WTC11 (cell line): ENCODE measurements around the gene SUGP2. TPM values are rescaled to one million over a fixed set of nuclear protein-coding genes. Genes with fewer than 3 reads are reported as not detected.

Source experiments
- ATAC-seq: fragments of 200-7000 bp; cut with Tn5 transposase; 2 replicates; pipeline ENCODE4 v1.10.0; 2021; ENCODE audit warnings: mild to moderate bottlenecking, moderate library complexity
- CTCF ChIA-PET: fragments of 300-600 bp; sonication (Branson Sonifier 250); formaldehyde crosslinking; loops from one replicate; lab custom pipeline; 2021; ENCODE audit warnings: antibody characterized with exemption; lab: Charles Lee
- POLR2A ChIA-PET: fragments of 350-600 bp; sonication (Branson Sonifier 250); formaldehyde crosslinking; loops from one replicate; lab custom pipeline; 2021; ENCODE audit warnings: antibody characterized with exemption; lab: Charles Lee
- DNase-seq: peaks from one replicate; pipeline ENCODE4 v3.0.0; 2021; ENCODE audit warnings: low spot score
- H3K27ac Mint-ChIP-seq: 2 replicates; pipeline ENCODE4 v1.8.0; 2021; ENCODE audit warnings: mixed read lengths
- H3K27me3 Mint-ChIP-seq: 2 replicates; pipeline ENCODE4 v1.8.0; 2021; ENCODE audit warnings: low read depth, mild to moderate bottlenecking, moderate library complexity, mixed read lengths
- H3K36me3 Mint-ChIP-seq: 2 replicates; pipeline ENCODE4 v1.8.0; 2021; ENCODE audit warnings: mixed read lengths
- H3K4me1 Mint-ChIP-seq: 2 replicates; pipeline ENCODE4 v1.8.0; 2022; ENCODE audit warnings: mixed read lengths
- H3K4me3 Mint-ChIP-seq: 2 replicates; pipeline ENCODE4 v1.8.0; 2021; ENCODE audit warnings: mild to moderate bottlenecking, moderate library complexity, mixed read lengths
- H3K9me3 Mint-ChIP-seq: 2 replicates; pipeline ENCODE4 v1.8.0; 2021; ENCODE audit warnings: mixed read lengths
- ATF2 ChIP-seq: sonication (generic); formaldehyde crosslinking; IDR thresholded peaks from 2 replicates; pipeline ENCODE4 v1.8.1; 2022; ENCODE audit warnings: low read depth, missing genetic modification reagents, borderline replicate concordance
- CREM ChIP-seq: sonication (generic); formaldehyde crosslinking; IDR thresholded peaks from 2 replicates; pipeline ENCODE4 v1.8.1; 2022; ENCODE audit warnings: mild to moderate bottlenecking, missing genetic modification reagents, moderate library complexity
- E2F1 ChIP-seq: sonication (generic); formaldehyde crosslinking; IDR thresholded peaks from 2 replicates; pipeline ENCODE4 v1.8.0; 2022; ENCODE audit warnings: mild to moderate bottlenecking, missing genetic modification reagents
- ELF4 ChIP-seq: sonication (generic); formaldehyde crosslinking; IDR thresholded peaks from 2 replicates; pipeline ENCODE4 v1.8.1; 2022; ENCODE audit warnings: low read depth, mild to moderate bottlenecking, moderate library complexity, missing genetic modification reagents
- EMX1 ChIP-seq: fragments of 250-450 bp; sonication (Bioruptor Pico); IDR thresholded peaks from 2 replicates; pipeline ENCODE4 v1.8.0; 2021; ENCODE audit warnings: mild to moderate bottlenecking
- FOXK1 ChIP-seq: sonication (generic); formaldehyde crosslinking; IDR thresholded peaks from 2 replicates; pipeline ENCODE4 v1.8.0; 2022; ENCODE audit warnings: mild to moderate bottlenecking, moderate library complexity, missing genetic modification reagents
- FOXP4 ChIP-seq: sonication (generic); formaldehyde crosslinking; IDR thresholded peaks from 2 replicates; pipeline ENCODE4 v1.8.0; 2022; ENCODE audit warnings: mild to moderate bottlenecking, missing genetic modification reagents
- GABPB1 ChIP-seq: sonication (generic); formaldehyde crosslinking; IDR thresholded peaks from 2 replicates; pipeline ENCODE4 v1.8.1; 2023; ENCODE audit warnings: mild to moderate bottlenecking, missing genetic modification reagents
- GRHL2 ChIP-seq: fragments of 250-450 bp; sonication (Bioruptor Pico); IDR thresholded peaks from 2 replicates; pipeline ENCODE4 v1.8.0; 2022; ENCODE audit warnings: mild to moderate bottlenecking, moderate library complexity; ENCODE audit not compliant: insufficient replicate concordance, severe bottlenecking
- HMGA2 ChIP-seq: fragments of 250-450 bp; sonication (Bioruptor Pico); IDR thresholded peaks from 2 replicates; pipeline ENCODE4 v1.4.0; 2021; ENCODE audit warnings: mild to moderate bottlenecking, moderate library complexity
- IRF2 ChIP-seq: sonication (generic); formaldehyde crosslinking; IDR thresholded peaks from 2 replicates; pipeline ENCODE4 v1.8.0; 2022; ENCODE audit warnings: low read depth, missing genetic modification reagents, borderline replicate concordance
- JAZF1 ChIP-seq: fragments of 250-450 bp; sonication (Bioruptor Pico); IDR thresholded peaks from 2 replicates; pipeline ENCODE4 v1.9.0; 2021; ENCODE audit warnings: moderate library complexity, mild to moderate bottlenecking, inconsistent platforms
- MXD4 ChIP-seq: fragments of 250-450 bp; sonication (Bioruptor Pico); IDR thresholded peaks from 2 replicates; pipeline ENCODE4 v1.8.0; 2021; ENCODE audit warnings: mild to moderate bottlenecking, moderate library complexity, borderline replicate concordance
- MYBL2 ChIP-seq: sonication (generic); formaldehyde crosslinking; IDR thresholded peaks from 2 replicates; pipeline ENCODE4 v1.8.1; 2023; ENCODE audit warnings: mild to moderate bottlenecking, moderate library complexity, missing genetic modification reagents
- NFATC4 ChIP-seq: fragments of 250-450 bp; sonication (Bioruptor Pico); IDR thresholded peaks from 2 replicates; pipeline ENCODE4 v1.9.0; 2021; ENCODE audit warnings: mild to moderate bottlenecking
- NFYB ChIP-seq: sonication (generic); formaldehyde crosslinking; conservative IDR thresholded peaks from 2 replicates; pipeline ENCODE4 v1.8.0; 2022; ENCODE audit warnings: low read depth, missing genetic modification reagents
- NR1H2 ChIP-seq: sonication (generic); formaldehyde crosslinking; IDR thresholded peaks from 2 replicates; pipeline ENCODE4 v1.9.0; 2021; ENCODE audit warnings: mild to moderate bottlenecking, moderate library complexity, missing genetic modification reagents
- NR3C1 ChIP-seq: sonication (generic); formaldehyde crosslinking; conservative IDR thresholded peaks from 2 replicates; pipeline ENCODE4 v1.8.1; 2023; ENCODE audit warnings: low read depth, mild to moderate bottlenecking, missing genetic modification reagents
- PRRX2 ChIP-seq: fragments of 250-450 bp; sonication (Bioruptor Pico); IDR thresholded peaks from 2 replicates; pipeline ENCODE4 v1.8.0; 2021; ENCODE audit warnings: mild to moderate bottlenecking
- RELA ChIP-seq: sonication (generic); formaldehyde crosslinking; IDR thresholded peaks from 2 replicates; pipeline ENCODE4 v1.8.1; 2022; ENCODE audit warnings: missing genetic modification reagents, mild to moderate bottlenecking, borderline replicate concordance
- SMAD3 ChIP-seq: sonication (generic); formaldehyde crosslinking; IDR thresholded peaks from 2 replicates; pipeline ENCODE4 v1.8.0; 2022; ENCODE audit warnings: missing genetic modification reagents, mild to moderate bottlenecking, borderline replicate concordance
- SMAD4 ChIP-seq: sonication (generic); formaldehyde crosslinking; IDR thresholded peaks from 2 replicates; pipeline ENCODE4 v1.8.0; 2022; ENCODE audit warnings: mild to moderate bottlenecking, missing genetic modification reagents
- SOX15 ChIP-seq: fragments of 250-450 bp; sonication (Bioruptor Pico); IDR thresholded peaks from 2 replicates; pipeline ENCODE4 v1.9.0; 2021; ENCODE audit warnings: mild to moderate bottlenecking
- TEAD1 ChIP-seq: sonication (generic); formaldehyde crosslinking; IDR thresholded peaks from 2 replicates; pipeline ENCODE4 v1.8.0; 2022; ENCODE audit warnings: mild to moderate bottlenecking, missing genetic modification reagents
- TP53 ChIP-seq: sonication (generic); formaldehyde crosslinking; IDR thresholded peaks from 2 replicates; pipeline ENCODE4 v1.8.1; 2023; ENCODE audit warnings: mild to moderate bottlenecking, missing genetic modification reagents
- ZNF121 ChIP-seq: sonication (generic); formaldehyde crosslinking; IDR thresholded peaks from 2 replicates; pipeline ENCODE4 v1.8.0; 2023; ENCODE audit warnings: missing genetic modification reagents
- ZNF219 ChIP-seq: sonication (generic); formaldehyde crosslinking; IDR thresholded peaks from 2 replicates; pipeline ENCODE4 v1.8.0; 2023; ENCODE audit warnings: missing genetic modification reagents, mild to moderate bottlenecking, borderline replicate concordance
- ZNF232 ChIP-seq: sonication (generic); formaldehyde crosslinking; IDR thresholded peaks from 2 replicates; pipeline ENCODE4 v1.8.0; 2022; ENCODE audit warnings: mild to moderate bottlenecking, missing genetic modification reagents
- ZNF317 ChIP-seq: sonication (generic); formaldehyde crosslinking; IDR thresholded peaks from 2 replicates; pipeline ENCODE4 v1.8.1; 2023; ENCODE audit warnings: low read depth, mild to moderate bottlenecking, moderate library complexity, missing genetic modification reagents, borderline replicate concordance
- total RNA-seq: library from RNA; stranded (reverse); gene quantifications from 3 replicates; pipeline ENCODE4 v1.2.3, GENCODE V29; 2021

Gene SUGP2
- total RNA-seq, 1 experiment from 2014 or later: 160 TPM

- no peak for TF ChIP-seq NR3C1 (CRISPR knock-in tag)
- no peak for TF ChIP-seq ELF4 (CRISPR knock-in tag)
- TF ChIP-seq SOX15 (CRISPR knock-in tag): no peak
- TF ChIP-seq CREM (CRISPR knock-in tag): no peak
- TF ChIP-seq, all 79 proteins: peak for 0
Observed at GRCh38 chr19:19043881-19044280, 10.6 kb upstream of the SUGP2 start (continued).

- TF ChIP-seq GRHL2 (CRISPR knock-in tag) (no peak), IRF2 (CRISPR knock-in tag) (no peak), NFYB (CRISPR knock-in tag) (no peak), ZNF219 (CRISPR knock-in tag) (no peak), SMAD3 (no peak), ZNF232 (CRISPR knock-in tag) (no peak), E2F1 (CRISPR knock-in tag) (no peak), NR1H2 (CRISPR knock-in tag) (no peak), MYBL2 (CRISPR knock-in tag) (no peak), RELA (no peak), TP53 (CRISPR knock-in tag) (no peak), TEAD1 (CRISPR knock-in tag) (no peak), ZNF317 (CRISPR knock-in tag) (no peak)
- ChIA-PET POLR2A (no interaction called here), CTCF (no interaction called here)
- peaks cover 40% of the 10 kb centered on the region for H3K36me3 Mint-ChIP-seq
- H3K4me3 Mint-ChIP-seq: no peak overlapping the region
- DNase-seq: no peak
- no peaks in the 10 kb centered on the region for H3K9me3 Mint-ChIP-seq
- no peak overlapping the region for H3K27ac Mint-ChIP-seq
- H3K4me1 Mint-ChIP-seq: no peaks in the 10 kb centered on the region
- H3K27me3 Mint-ChIP-seq: no peaks in the 10 kb centered on the region
- no peak for ATAC-seq
Observed at GRCh38 chr19:19043481-19043880, 10.2 kb upstream of the SUGP2 start.

- ChIA-PET POLR2A (no interaction called here), CTCF (no interaction called here)
- TF ChIP-seq NFATC4 (CRISPR knock-in tag) (no peak), EMX1 (CRISPR knock-in tag) (no peak), CREM (CRISPR knock-in tag) (no peak), MXD4 (CRISPR knock-in tag) (no peak), NFYB (CRISPR knock-in tag) (no peak), GRHL2 (CRISPR knock-in tag) (no peak), ZNF121 (CRISPR knock-in tag) (no peak), FOXP4 (CRISPR knock-in tag) (no peak), GABPB1 (CRISPR knock-in tag) (no peak), ATF2 (CRISPR knock-in tag) (no peak), JAZF1 (no peak), FOXK1 (CRISPR knock-in tag) (no peak), HMGA2 (CRISPR knock-in tag) (no peak), SMAD4 (CRISPR knock-in tag) (no peak), TEAD1 (CRISPR knock-in tag) (no peak), PRRX2 (CRISPR knock-in tag) (no peak)
Observed at GRCh38 chr19:19042732-19043280, 9.5 kb upstream of the SUGP2 start.

More at GRCh38 chr19:19042732-19043280, 9.5 kb upstream of the SUGP2 start:
- H3K9me3 Mint-ChIP-seq: peaks cover 2% of the 10 kb centered on the region; the same call in 1 of the 2 replicates
- ATAC-seq (no peak), DNase-seq (no peak)
- no peak overlapping the region for H3K27ac Mint-ChIP-seq
- H3K4me3 Mint-ChIP-seq: no peak overlapping the region
- no peaks in the 10 kb centered on the region for H3K27me3 Mint-ChIP-seq
- H3K4me1 Mint-ChIP-seq: no peaks in the 10 kb centered on the region
- peaks cover 46% of the 10 kb centered on the region for H3K36me3 Mint-ChIP-seq
